ENCODE measurements around the gene ZSCAN10.

DNA sequence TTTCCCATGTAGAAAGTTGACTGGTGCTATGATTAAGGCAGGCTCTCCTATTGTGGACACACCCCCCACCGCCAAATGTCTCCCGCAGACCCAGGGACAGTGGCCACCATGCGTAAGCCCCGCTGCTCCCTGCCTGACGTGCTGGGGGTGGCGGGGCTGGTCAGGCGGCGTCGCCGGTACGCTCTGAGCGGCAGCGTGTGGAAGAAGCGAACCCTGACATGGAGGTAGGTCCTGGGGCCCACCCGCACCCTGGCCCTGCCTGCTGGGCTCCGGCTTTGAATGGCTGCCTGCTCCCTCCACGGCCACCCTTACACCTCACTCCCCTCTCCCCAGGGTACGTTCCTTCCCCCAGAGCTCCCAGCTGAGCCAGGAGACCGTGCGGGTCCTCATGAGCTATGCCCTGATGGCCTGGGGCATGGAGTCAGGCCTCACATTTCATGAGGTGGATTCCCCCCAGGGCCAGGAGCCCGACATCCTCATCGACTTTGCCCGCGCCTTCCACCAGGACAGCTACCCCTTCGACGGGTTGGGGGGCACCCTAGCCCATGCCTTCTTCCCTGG, 49.1 kb downstream of the ZSCAN10 start:
- TF ChIP-seq GATA2 (IDR thresholded peaks at IDR 0.05; ENCODE audit: insufficient read depth, insufficient read length, low read depth, low read length) (no peak), POLR2AphosphoS5 (IDR thresholded peaks at IDR 0.05; ENCODE audit: insufficient read depth, low read depth, low read length) (no peak), EZH2 (IDR thresholded peaks at IDR 0.05; ENCODE audit: borderline replicate concordance, low read depth, low read length, severe bottlenecking) (no peak), POLR2A (IDR thresholded peaks at IDR 0.05; ENCODE audit: low read depth, low read length) (no peak)
- TF ChIP-seq, protein P1, sequence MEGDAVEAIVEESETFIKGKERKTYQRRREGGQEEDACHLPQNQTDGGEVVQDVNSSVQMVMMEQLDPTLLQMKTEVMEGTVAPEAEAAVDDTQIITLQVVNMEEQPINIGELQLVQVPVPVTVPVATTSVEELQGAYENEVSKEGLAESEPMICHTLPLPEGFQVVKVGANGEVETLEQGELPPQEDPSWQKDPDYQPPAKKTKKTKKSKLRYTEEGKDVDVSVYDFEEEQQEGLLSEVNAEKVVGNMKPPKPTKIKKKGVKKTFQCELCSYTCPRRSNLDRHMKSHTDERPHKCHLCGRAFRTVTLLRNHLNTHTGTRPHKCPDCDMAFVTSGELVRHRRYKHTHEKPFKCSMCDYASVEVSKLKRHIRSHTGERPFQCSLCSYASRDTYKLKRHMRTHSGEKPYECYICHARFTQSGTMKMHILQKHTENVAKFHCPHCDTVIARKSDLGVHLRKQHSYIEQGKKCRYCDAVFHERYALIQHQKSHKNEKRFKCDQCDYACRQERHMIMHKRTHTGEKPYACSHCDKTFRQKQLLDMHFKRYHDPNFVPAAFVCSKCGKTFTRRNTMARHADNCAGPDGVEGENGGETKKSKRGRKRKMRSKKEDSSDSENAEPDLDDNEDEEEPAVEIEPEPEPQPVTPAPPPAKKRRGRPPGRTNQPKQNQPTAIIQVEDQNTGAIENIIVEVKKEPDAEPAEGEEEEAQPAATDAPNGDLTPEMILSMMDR (IDR thresholded peaks at IDR 0.05; ENCODE audit: extremely low read depth in 1 of 2, insufficient read depth in 1 of 2, low read depth in 1 of 2, low read length in 2 of 2) = no peak
